NCI-H128 (cell line): Measurements from ENCODE around the gene LINC00305.

Source experiments
- DNase-seq: peaks from one replicate; lab custom pipeline; 2025; ENCODE audit not compliant: unreplicated experiment; lab: John Stamatoyannopoulos, UW

The LINC00305 gene

GRCh38 chr18:64116571-64117175 is 32.2 kb downstream of the LINC00305 start:
- no peak for DNase-seq

GRCh38 chr18:64115881-64116280 is 33.0 kb downstream of the LINC00305 start:
- no peak for DNase-seq

GRCh38 chr18:64111950-64112349 is 36.9 kb downstream of the LINC00305 start:
- DNase-seq, result no peak

- peak; percentile 79 for DNase-seq
These were observed 38.0 kb downstream of the LINC00305 start for GRCh38 chr18:64110692-64111480.

- DNase-seq, result no peak
These were observed 44.9 kb downstream of the LINC00305 start for GRCh38 chr18:64103986-64104385.

GRCh38 chr18:64100116-64100922 is 48.6 kb downstream of the LINC00305 start:
- DNase-seq, result peak; percentile 19

GRCh38 chr18:64099244-64099643 is 49.6 kb downstream of the LINC00305 start:
- DNase-seq, result no peak

- no peak for DNase-seq
These were observed 51.4 kb downstream of the LINC00305 start for GRCh38 chr18:64097497-64097896.

- no peak for DNase-seq
These were observed 53.8 kb downstream of the LINC00305 start for GRCh38 chr18:64095056-64095455.

GRCh38 chr18:64094210-64094609 is 54.7 kb downstream of the LINC00305 start:
- DNase-seq, result no peak

- DNase-seq, result no peak
These were observed 57.4 kb downstream of the LINC00305 start for GRCh38 chr18:64091526-64091925.

GRCh38 chr18:64090876-64091275 is 58.0 kb downstream of the LINC00305 start:
- no peak for DNase-seq

GRCh38 chr18:64083916-64084315 is 65.0 kb downstream of the LINC00305 start:
- no peak for DNase-seq

GRCh38 chr18:64082513-64082912 is 66.4 kb downstream of the LINC00305 start:
- DNase-seq, result no peak

GRCh38 chr18:64082054-64082453 is 66.8 kb downstream of the LINC00305 start:
- DNase-seq, result no peak

- DNase-seq, result no peak
These were observed 74.9 kb downstream of the LINC00305 start for GRCh38 chr18:64073971-64074370.

GRCh38 chr18:64055019-64055418 is 93.9 kb downstream of the LINC00305 start:
- DNase-seq, result no peak

GRCh38 chr18:64053246-64053645 is 95.6 kb downstream of the LINC00305 start:
- no peak for DNase-seq

GRCh38 chr18:64052772-64053171 is 96.1 kb downstream of the LINC00305 start:
- DNase-seq, result no peak

GRCh38 chr18:64044616-64045015 is 104.3 kb downstream of the LINC00305 start:
- no peak for DNase-seq

GRCh38 chr18:64042728-64043358 is 106.0 kb downstream of the LINC00305 start:
- no peak for DNase-seq
